K562 (cell line): Measurements from ENCODE around the gene HPCAL1. TPM values are rescaled to one million over a fixed set of nuclear protein-coding genes. Genes with fewer than 3 reads are reported as not detected.

ENCODE experiments used
- ATF6 ChIP-seq: sonication (generic); formaldehyde crosslinking; IDR thresholded peaks from 2 replicates; pipeline ENCODE4 v1.4.0; 2020; ENCODE audit warnings: mild to moderate bottlenecking, missing genetic modification reagents
- BRD9 ChIP-seq: fragments of 450-650 bp; IDR thresholded peaks from 2 replicates; pipeline ENCODE4 v1.6.1; 2018; ENCODE audit warnings: low read depth; ENCODE audit not compliant: partially characterized antibody
- CBX8 ChIP-seq: fragments of 200-600 bp; sonication (generic); IDR thresholded peaks from 2 replicates; pipeline ENCODE4 v1.6.1; 2012; ENCODE audit warnings: borderline replicate concordance, mixed run types, low read depth, mild to moderate bottlenecking, moderate library complexity, mixed read lengths, low read length, control low read depth, inconsistent platforms; ENCODE audit not compliant: poor library complexity, severe bottlenecking; ENCODE audit errors: extremely low read depth
- CTCF ChIP-seq, 3 experiments: IDR thresholded peaks in 2 of 3; conservative IDR thresholded peaks in 1 of 3; 2 replicates each; pipeline ENCODE4 v1.5.1; 2011 to 2012; ENCODE audit warnings: low read length in 3 of 3, mild to moderate bottlenecking in 3 of 3, control low read depth in 2 of 3, improper control_type of control experiment in 1 of 3, inconsistent platforms in 1 of 3, low read depth in 1 of 3, mixed read lengths in 1 of 3, moderate library complexity in 1 of 3; ENCODE audit not compliant: insufficient read depth in 2 of 3
- HDAC8 ChIP-seq: fragments of 450-650 bp; IDR thresholded peaks from 2 replicates; pipeline ENCODE4 v1.6.1; 2016; ENCODE audit warnings: mild to moderate bottlenecking, missing genetic modification characterization, moderate library complexity, missing compliant biosample characterization
- HNRNPLL ChIP-seq: fragments of 200-400 bp; formaldehyde crosslinking; IDR thresholded peaks from 2 replicates; pipeline ENCODE4 v1.6.1; 2017; ENCODE audit warnings: low read length, low read depth, mild to moderate bottlenecking; ENCODE audit not compliant: poor library complexity, severe bottlenecking
- HNRNPUL1 ChIP-seq: fragments of 200-400 bp; formaldehyde crosslinking; IDR thresholded peaks from 2 replicates; pipeline ENCODE4 v1.6.1; 2017; ENCODE audit warnings: low read length
- RAD51 ChIP-seq: fragments of 450-650 bp; IDR thresholded peaks from 2 replicates; pipeline ENCODE4 v1.7.1; 2016; ENCODE audit warnings: low read depth, mild to moderate bottlenecking, borderline replicate concordance
- SPI1 ChIP-seq: IDR thresholded peaks from 2 replicates; pipeline ENCODE4 v1.6.1; 2011; ENCODE audit warnings: low read depth, low read length, control low read depth, borderline replicate concordance
- TEAD2 ChIP-seq: fragments of 450-650 bp; IDR thresholded peaks from 2 replicates; pipeline ENCODE4 v1.6.1; 2016; ENCODE audit warnings: missing genetic modification characterization, control low read depth, missing compliant biosample characterization
- TSHZ1 ChIP-seq: fragments of 250-450 bp; sonication (Bioruptor Pico); IDR thresholded peaks from 2 replicates; pipeline ENCODE4 v1.4.0; 2020; ENCODE audit warnings: mild to moderate bottlenecking, moderate library complexity
- ZHX1 ChIP-seq: fragments of 150-350 bp; conservative IDR thresholded peaks from 2 replicates; pipeline ENCODE4 v1.6.1; 2014; ENCODE audit warnings: low read length
- polyA plus RNA-seq, 8 experiments: library from polyadenylated mRNA; depleted of rRNA in 4 of 8; stranded (reverse) in 5 of 8; unstranded in 3 of 8; fragments of >200 nt; fragmentation: Nextera tagmentation in 2 of 8; fragmentation: Illumina TruSeq in 1 of 8; extraction: Ambion mirVana in 2 of 8; extraction: Trizol in 1 of 8; gene quantifications; 2 replicates each; pipeline versions ENCODE4 v1.2.1 to v1.2.3, GENCODE V29; 2011 to 2014; ENCODE audit warnings: inconsistent platforms in 1 of 8, missing spikeins in 1 of 8
- total RNA-seq, 7 experiments: library from RNA; depleted of rRNA in 6 of 7; stranded (reverse); fragments of >200 nt in 6 of 7; fragmentation: Illumina TruSeq in 2 of 7; extraction: Trizol in 2 of 7; gene quantifications; 2 replicates each; pipeline versions ENCODE4 v1.2.1 to v1.2.3, GENCODE V29; 2011 to 2021; ENCODE audit warnings: low replicate concordance in 1 of 7

HPCAL1 gene
- total and polyA plus RNA-seq, 9 of the 15 experiments (the other 6 are each of a cell fraction or from before 2014, with no cell fraction given), result 2.7 to 65.5 (median 23.9) TPM

GRCh38 chr2:10332402-10333246 is 29.9 kb downstream of the HPCAL1 start (continued):
- TF ChIP-seq TSHZ1 (CRISPR knock-in tag) (no peak), RAD51 (no peak), ATF6 (CRISPR knock-in tag) (no peak), HDAC8 (tag) (no peak), SPI1 (no peak), BRD9 (no peak), TEAD2 (no peak), ZHX1 (no peak), CBX8 (no peak), HNRNPLL (no peak), HNRNPUL1 (no peak), CTCF (IDR thresholded peaks at IDR 0.05 in 2 of 3, conservative IDR thresholded peaks at IDR 0.05 in 1 of 3; ENCODE audit: insufficient read depth in 2 of 3, low read depth in 1 of 3, low read length in 3 of 3) (no peak)
